ENCODE data around the gene TIMM29.
"Not testable (repeated sequence)": the region's sequence is repeated elsewhere in the genome, so short reads cannot be mapped to it uniquely, and the experiment has no call there.

TIMM29 gene

GRCh38 chr19:10936661-10937084 is 8.1 kb downstream of the TIMM29 start:
- H3K4me3 ChIP-seq (ENCODE audit: low read length), result no peak overlapping the region

GRCh38 chr19:10941649-10942048 is 13.0 kb downstream of the TIMM29 start:
- H3K27me3 ChIP-seq (ENCODE audit: insufficient read depth, low read length); H3K4me3 ChIP-seq (ENCODE audit: low read length); H3K36me3 ChIP-seq (ENCODE audit: insufficient read depth, low read length); H3K4me1 ChIP-seq (ENCODE audit: insufficient read depth, low read length); H2AFZ ChIP-seq (ENCODE audit: low read depth, low read length); H3K9me3 ChIP-seq (ENCODE audit: low read length): not testable (repeated sequence)

More at GRCh38 chr19:10936661-10937084, 8.1 kb downstream of the TIMM29 start:
- H3K9me3 ChIP-seq (ENCODE audit: low read length), result no peaks in the 10 kb centered on the region
- peaks cover 9% of the 10 kb centered on the region for H3K36me3 ChIP-seq (ENCODE audit: insufficient read depth, low read length)
- H3K4me1 ChIP-seq (ENCODE audit: insufficient read depth, low read length), result peaks cover 4% of the 10 kb centered on the region
- H3K27me3 ChIP-seq (ENCODE audit: insufficient read depth, low read length), result no peaks in the 10 kb centered on the region
- H2AFZ ChIP-seq (ENCODE audit: low read depth, low read length), result peak overlapping the region; percentile 84

GRCh38 chr19:10943412-10943811 is 14.8 kb downstream of the TIMM29 start:
- not testable (repeated sequence) for H3K27me3 ChIP-seq (ENCODE audit: insufficient read depth, low read length); H3K4me1 ChIP-seq (ENCODE audit: insufficient read depth, low read length); H3K36me3 ChIP-seq (ENCODE audit: insufficient read depth, low read length); H2AFZ ChIP-seq (ENCODE audit: low read depth, low read length); H3K9me3 ChIP-seq (ENCODE audit: low read length); H3K4me3 ChIP-seq (ENCODE audit: low read length)

- no peaks in the 10 kb centered on the region for H3K4me1 ChIP-seq (ENCODE audit: insufficient read depth, low read length)
- no peak overlapping the region for H3K4me3 ChIP-seq (ENCODE audit: low read length)
- H3K9me3 ChIP-seq (ENCODE audit: low read length), result no peaks in the 10 kb centered on the region
- H3K27me3 ChIP-seq (ENCODE audit: insufficient read depth, low read length), result no peaks in the 10 kb centered on the region
- no peaks in the 10 kb centered on the region for H3K36me3 ChIP-seq (ENCODE audit: insufficient read depth, low read length)
- H2AFZ ChIP-seq (ENCODE audit: low read depth, low read length), result no peak overlapping the region
Measured at GRCh38 chr19:10945264-10945663, 16.7 kb downstream of the TIMM29 start.

GRCh38 chr19:10946958-10947657 is 18.5 kb downstream of the TIMM29 start:
- Histone ChIP-seq H2AFZ (ENCODE audit: low read depth, low read length) (no peak overlapping the region), H3K36me3 (ENCODE audit: insufficient read depth, low read length) (no peaks in the 10 kb centered on the region), H3K4me3 (ENCODE audit: low read length) (no peak overlapping the region), H3K9me3 (ENCODE audit: low read length) (no peaks in the 10 kb centered on the region), H3K4me1 (ENCODE audit: insufficient read depth, low read length) (no peaks in the 10 kb centered on the region), H3K27me3 (ENCODE audit: insufficient read depth, low read length) (no peaks in the 10 kb centered on the region)

- no peaks in the 10 kb centered on the region for H3K27me3 ChIP-seq (ENCODE audit: insufficient read depth, low read length)
- H2AFZ ChIP-seq (ENCODE audit: low read depth, low read length), result no peak overlapping the region
- no peaks in the 10 kb centered on the region for H3K9me3 ChIP-seq (ENCODE audit: low read length)
- H3K4me3 ChIP-seq (ENCODE audit: low read length), result no peak overlapping the region
- no peaks in the 10 kb centered on the region for H3K36me3 ChIP-seq (ENCODE audit: insufficient read depth, low read length)
- no peaks in the 10 kb centered on the region for H3K4me1 ChIP-seq (ENCODE audit: insufficient read depth, low read length)
Measured at GRCh38 chr19:10952809-10953208, 24.2 kb downstream of the TIMM29 start.

- not testable (repeated sequence) for H3K27me3 ChIP-seq (ENCODE audit: insufficient read depth, low read length); H2AFZ ChIP-seq (ENCODE audit: low read depth, low read length); H3K4me1 ChIP-seq (ENCODE audit: insufficient read depth, low read length); H3K36me3 ChIP-seq (ENCODE audit: insufficient read depth, low read length); H3K9me3 ChIP-seq (ENCODE audit: low read length)
- peak overlapping the region; percentile 81 for H3K4me3 ChIP-seq (ENCODE audit: low read length)
Measured at GRCh38 chr19:10959277-10959968, 30.8 kb downstream of the TIMM29 start.

GRCh38 chr19:10960314-10961072 is 31.9 kb downstream of the TIMM29 start, which contains the start of gene SMARCA4:
SMARCA4 (plus strand) TSS chr19:10961030; CDS start chr19:10984152, 23,122 bp downstream.
- Histone ChIP-seq H2AFZ (ENCODE audit: low read depth, low read length) (peak within 1 kb of the TSS; percentile 75), H3K4me3 (ENCODE audit: low read length) (peak within 1 kb of the TSS; percentile 100), H3K9me3 (ENCODE audit: low read length) (no peaks in the 10 kb centered on the region), H3K27me3 (ENCODE audit: insufficient read depth, low read length) (no peaks in the 10 kb centered on the region), H3K4me1 (ENCODE audit: insufficient read depth, low read length) (peaks cover 8% of the 10 kb centered on the region), H3K36me3 (ENCODE audit: insufficient read depth, low read length) (peaks cover 7% of the 10 kb centered on the region)

- H3K9me3 ChIP-seq (ENCODE audit: low read length), result no peaks in the 10 kb centered on the region
- peaks cover 7% of the 10 kb centered on the region for H3K36me3 ChIP-seq (ENCODE audit: insufficient read depth, low read length)
- H2AFZ ChIP-seq (ENCODE audit: low read depth, low read length), result peak overlapping the region; percentile 75
- H3K4me1 ChIP-seq (ENCODE audit: insufficient read depth, low read length), result peaks cover 8% of the 10 kb centered on the region
- H3K4me3 ChIP-seq (ENCODE audit: low read length), result peak overlapping the region; percentile 100
- no peaks in the 10 kb centered on the region for H3K27me3 ChIP-seq (ENCODE audit: insufficient read depth, low read length)
Measured at GRCh38 chr19:10961073-10961860, 32.7 kb downstream of the TIMM29 start.

GRCh38 chr19:10962863-10963262 is 34.3 kb downstream of the TIMM29 start:
- peak overlapping the region; percentile 100 for H3K4me3 ChIP-seq (ENCODE audit: low read length)

GRCh38 chr19:10963865-10964264 is 35.3 kb downstream of the TIMM29 start:
- peaks cover 13% of the 10 kb centered on the region for H3K4me1 ChIP-seq (ENCODE audit: insufficient read depth, low read length)
- H3K4me3 ChIP-seq (ENCODE audit: low read length), result no peak overlapping the region
- H3K27me3 ChIP-seq (ENCODE audit: insufficient read depth, low read length), result no peaks in the 10 kb centered on the region
- no peaks in the 10 kb centered on the region for H3K9me3 ChIP-seq (ENCODE audit: low read length)
- no peak overlapping the region for H2AFZ ChIP-seq (ENCODE audit: low read depth, low read length)
- H3K36me3 ChIP-seq (ENCODE audit: insufficient read depth, low read length), result peaks cover 7% of the 10 kb centered on the region

More at GRCh38 chr19:10962863-10963262, 34.3 kb downstream of the TIMM29 start:
- Histone ChIP-seq H3K4me1 (ENCODE audit: insufficient read depth, low read length) (peaks cover 8% of the 10 kb centered on the region), H3K36me3 (ENCODE audit: insufficient read depth, low read length) (peaks cover 7% of the 10 kb centered on the region), H3K27me3 (ENCODE audit: insufficient read depth, low read length) (no peaks in the 10 kb centered on the region), H3K9me3 (ENCODE audit: low read length) (no peaks in the 10 kb centered on the region), H2AFZ (ENCODE audit: low read depth, low read length) (no peak overlapping the region)

GRCh38 chr19:10964903-10965302 is 36.3 kb downstream of the TIMM29 start:
- Histone ChIP-seq H3K4me1 (ENCODE audit: insufficient read depth, low read length) (peaks cover 13% of the 10 kb centered on the region), H3K9me3 (ENCODE audit: low read length) (no peaks in the 10 kb centered on the region), H3K4me3 (ENCODE audit: low read length) (no peak overlapping the region), H2AFZ (ENCODE audit: low read depth, low read length) (no peak overlapping the region), H3K36me3 (ENCODE audit: insufficient read depth, low read length) (peaks cover 7% of the 10 kb centered on the region), H3K27me3 (ENCODE audit: insufficient read depth, low read length) (no peaks in the 10 kb centered on the region)

Data from neuron (in vitro differentiated cells).